Dermis microvascular lymphatic vessel endothelial cell (primary cell): ENCODE measurements around the gene RPL6. TPM values are rescaled to one million over a fixed set of nuclear protein-coding genes. Genes with fewer than 3 reads are reported as not detected.

ENCODE experiments used
- DNase-seq, 2 donors: peaks; one replicate each; pipeline versions ENCODE4 v3.0.0 to v3.0.0-alpha.2; 2010; ENCODE audit warnings: low read depth in 2 of 2
- total RNA-seq: library from RNA; depleted of rRNA; stranded (reverse); fragments of >200 nt; gene quantifications from 2 replicates; pipeline ENCODE4 v1.2.1, GENCODE V29; 2014

RPL6 gene
- total RNA-seq, 1 donor from 2014 or later: 482 TPM

- peak in 1 of 2 donors; percentile 5 for DNase-seq
Observed at GRCh38 chr12:112380663-112381405, 28.6 kb downstream of the RPL6 start.

- peak in 1 of 2 donors; percentile 10 for DNase-seq
Observed at GRCh38 chr12:112375105-112375504, 34.3 kb downstream of the RPL6 start.

GRCh38 chr12:112374166-112374740 is 35.2 kb downstream of the RPL6 start:
- no peak for DNase-seq

GRCh38 chr12:112370868-112371510 is 38.4 kb downstream of the RPL6 start:
- DNase-seq: no peak

- DNase-seq: peak in 1 of 2 donors; percentile 10
Observed at GRCh38 chr12:112370199-112370598, 39.2 kb downstream of the RPL6 start.

- DNase-seq: no peak
Observed at GRCh38 chr12:112368856-112369255, 40.5 kb downstream of the RPL6 start.

- DNase-seq: no peak
Observed at GRCh38 chr12:112367965-112368364, 41.4 kb downstream of the RPL6 start.

GRCh38 chr12:112362310-112362709 is 47.1 kb downstream of the RPL6 start:
- no peak for DNase-seq

- no peak for DNase-seq
Observed at GRCh38 chr12:112361271-112361670, 48.1 kb downstream of the RPL6 start.

GRCh38 chr12:112359290-112359689 is 50.1 kb downstream of the RPL6 start:
- DNase-seq: no peak

- DNase-seq: no peak
Observed at GRCh38 chr12:112357214-112357613, 52.2 kb downstream of the RPL6 start.

Other genes starting within 250 kb of the RPL6 start
- 11.2 and 15.9 TPM in 2 replicates for gene HECTD4, start 27.2 kb downstream of the RPL6 start, total RNA-seq
- 60.1 and 60.6 TPM in 2 replicates for gene PTPN11, start 9.3 kb upstream of the RPL6 start, total RNA-seq